SK-N-MC (cell line): Measurements from ENCODE around the gene RNF223.

Experiments
- EZH2 ChIP-seq: fragments of 200-600 bp; sonication (generic); IDR thresholded peaks from one replicate; pipeline ENCODE4 v1.6.1; 2017; ENCODE audit warnings: antibody characterized with exemption
- FOXP2 ChIP-seq: optimal IDR thresholded peaks from 2 replicates; pipeline ENCODE3; 2011; ENCODE audit warnings: mild to moderate bottlenecking, moderate library complexity; ENCODE audit not compliant: insufficient read depth; ENCODE audit errors: extremely low read length, control extremely low read depth
- POLR2AphosphoS5 ChIP-seq: IDR thresholded peaks from 2 replicates; pipeline ENCODE4 v1.6.1; 2012; ENCODE audit warnings: mild to moderate bottlenecking, low read depth, low read length, borderline replicate concordance

GRCh38 chr1:1053022-1053421 is 21.1 kb downstream of the RNF223 start:
- TF ChIP-seq EZH2 (no peak), POLR2AphosphoS5 (no peak), FOXP2 (no peak)
